Head of caudate nucleus (tissue), 42 donors: ENCODE measurements around the gene NRARP.

ENCODE experiments used
- DNase-seq, 42 donors: peaks; one replicate each; pipeline versions ENCODE4 v3.0.0 to v3.0.0-alpha.2; 2020 to 2021; ENCODE audit warnings: mixed read lengths in 7 of 42
- intact Hi-C: fragments of 100-400 bp; cut with DNase I; formaldehyde crosslinking; loops from one replicate; pipeline ENCODE4 v1.15.0; 2022

Gene NRARP

DNA sequence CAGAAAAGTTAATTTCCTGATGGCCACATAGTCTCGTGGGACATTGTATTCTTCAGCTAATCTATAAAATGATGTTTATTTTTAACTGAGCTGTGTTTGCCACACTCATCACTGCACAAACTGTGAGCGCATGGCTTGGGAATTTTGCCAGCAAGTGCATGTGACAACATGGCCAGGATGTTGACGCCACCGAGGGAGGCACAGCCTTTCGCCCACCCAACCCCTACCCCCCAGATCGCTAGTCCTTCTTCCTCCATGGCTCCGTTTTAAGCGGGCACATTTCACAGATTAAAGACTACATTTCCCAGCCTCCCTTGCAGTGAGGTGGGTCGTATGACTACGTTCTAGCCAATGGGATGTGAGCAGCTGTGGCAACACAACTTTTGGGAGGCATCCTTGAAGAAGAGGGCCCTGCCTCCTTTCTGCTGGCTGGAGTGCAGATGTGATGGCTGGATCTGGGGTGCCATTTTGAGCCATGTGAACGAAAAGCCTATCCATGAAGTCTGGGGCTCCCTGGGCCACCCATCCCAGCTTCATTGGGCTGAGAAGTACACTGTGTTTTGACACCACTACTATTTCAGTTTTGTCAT, 7.9 kb downstream of the NRARP start:
- no peak for DNase-seq
- intact Hi-C loops, result loop anchor here (10.0 kb wide), 1 partner anchor 231 kb away; no protein-coding TSS in a partner anchor

- no peak for DNase-seq
These were observed 8.5 kb downstream of the NRARP start for GRCh38 chr9:137293482-137294090.

DNA sequence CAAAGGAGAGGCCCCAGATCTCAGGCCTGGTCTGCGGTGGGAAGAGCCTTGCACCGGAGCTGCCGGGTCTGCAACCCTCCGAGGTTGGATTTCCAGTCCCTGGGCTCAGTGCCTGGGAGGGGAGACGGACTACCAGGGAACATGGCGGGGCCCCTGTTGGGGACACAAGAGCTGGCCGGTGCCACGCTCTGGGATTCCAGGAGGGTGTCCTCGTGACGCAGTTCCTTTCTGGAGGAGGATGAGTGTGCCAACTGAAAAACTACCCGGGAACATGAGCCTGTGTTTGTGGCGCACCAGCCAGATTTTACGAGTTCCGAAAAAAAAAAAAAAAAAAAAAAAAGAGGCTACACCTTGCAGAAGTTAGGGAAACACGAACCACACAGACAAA, 9.0 kb downstream of the NRARP start:
- intact Hi-C loops, result loop anchor here (10.0 kb wide), 1 partner anchor 232 kb away; no protein-coding TSS in a partner anchor

More at GRCh38 chr9:137293482-137294090, 8.5 kb downstream of the NRARP start:
- intact Hi-C loops, result loop anchor here (10.0 kb wide), 1 partner anchor 231 kb away; no protein-coding TSS in a partner anchor

DNA sequence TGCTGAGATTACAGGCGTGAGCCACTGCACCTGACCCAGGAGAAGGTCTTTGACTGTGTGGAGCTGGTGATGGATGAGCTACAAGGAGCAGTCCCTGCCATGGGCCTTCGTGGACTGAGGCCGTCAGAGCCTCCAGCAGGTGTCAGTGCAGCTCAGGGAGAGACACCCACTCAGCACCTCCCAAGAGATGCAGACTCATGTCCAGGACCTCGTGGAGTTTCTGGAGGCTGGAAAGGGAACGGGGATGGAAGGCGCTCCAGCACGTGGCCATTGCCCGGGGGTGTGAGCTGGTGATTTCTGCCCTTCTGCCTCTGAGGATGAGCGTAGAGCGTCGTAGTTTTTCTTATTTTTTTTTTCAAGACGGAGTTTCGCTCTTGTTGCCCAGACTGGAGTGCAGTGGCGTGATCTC, 15.1 kb downstream of the NRARP start:
- DNase-seq, result peak in 10 of 42 donors; percentile 26 to 65 (median 47)
- intact Hi-C loops, result no loop called here

More for the DNA sequence above, 9.0 kb downstream of the NRARP start:
- peak in 1 of 42 donors; percentile 51 for DNase-seq

- DNase-seq, result no peak
- intact Hi-C loops, result no loop called here
These were observed 20.5 kb downstream of the NRARP start for GRCh38 chr9:137281345-137282116.

- DNase-seq, result no peak
These were observed 21.4 kb downstream of the NRARP start for GRCh38 chr9:137280474-137281344.

DNA sequence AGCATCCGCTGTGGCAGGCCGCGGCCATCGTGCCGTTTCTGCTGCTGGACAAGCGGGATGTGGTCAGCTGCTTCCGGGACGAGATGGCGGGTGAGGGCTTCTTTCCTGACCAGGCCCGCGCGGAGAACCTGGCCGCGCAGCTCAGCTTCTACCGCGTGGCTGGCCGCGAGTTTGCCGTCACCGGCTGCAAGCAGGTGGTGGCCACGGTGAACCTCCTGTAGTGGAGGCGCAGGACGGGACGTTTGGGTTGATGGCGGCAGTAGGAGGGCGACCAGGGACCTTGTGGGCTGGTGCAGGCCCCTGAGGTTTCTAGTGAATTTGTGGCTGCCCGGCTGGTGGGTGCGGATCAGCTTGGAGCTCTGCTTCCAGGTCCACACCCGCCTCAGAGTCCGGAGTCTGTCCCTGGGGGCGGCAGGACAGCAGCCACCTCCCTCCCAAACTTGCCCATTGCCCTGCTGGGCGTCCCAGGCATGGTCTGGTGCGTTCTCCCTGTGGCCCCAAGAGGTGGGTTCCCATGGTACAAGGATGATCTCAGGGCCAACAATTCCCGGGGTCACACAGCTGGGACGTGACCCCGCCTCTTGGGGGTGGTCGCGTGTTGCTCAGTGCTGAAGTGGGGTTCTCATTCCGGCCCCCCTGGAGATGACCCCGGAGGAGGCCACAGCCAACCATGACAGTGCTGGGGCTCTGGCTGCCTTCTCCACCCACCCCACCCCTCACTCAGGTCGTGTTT, 22.2 kb downstream of the NRARP start:
- intact Hi-C loops, result no loop called here
- no peak for DNase-seq

More at GRCh38 chr9:137280474-137281344, 21.4 kb downstream of the NRARP start:
- intact Hi-C loops, result no loop called here

DNA sequence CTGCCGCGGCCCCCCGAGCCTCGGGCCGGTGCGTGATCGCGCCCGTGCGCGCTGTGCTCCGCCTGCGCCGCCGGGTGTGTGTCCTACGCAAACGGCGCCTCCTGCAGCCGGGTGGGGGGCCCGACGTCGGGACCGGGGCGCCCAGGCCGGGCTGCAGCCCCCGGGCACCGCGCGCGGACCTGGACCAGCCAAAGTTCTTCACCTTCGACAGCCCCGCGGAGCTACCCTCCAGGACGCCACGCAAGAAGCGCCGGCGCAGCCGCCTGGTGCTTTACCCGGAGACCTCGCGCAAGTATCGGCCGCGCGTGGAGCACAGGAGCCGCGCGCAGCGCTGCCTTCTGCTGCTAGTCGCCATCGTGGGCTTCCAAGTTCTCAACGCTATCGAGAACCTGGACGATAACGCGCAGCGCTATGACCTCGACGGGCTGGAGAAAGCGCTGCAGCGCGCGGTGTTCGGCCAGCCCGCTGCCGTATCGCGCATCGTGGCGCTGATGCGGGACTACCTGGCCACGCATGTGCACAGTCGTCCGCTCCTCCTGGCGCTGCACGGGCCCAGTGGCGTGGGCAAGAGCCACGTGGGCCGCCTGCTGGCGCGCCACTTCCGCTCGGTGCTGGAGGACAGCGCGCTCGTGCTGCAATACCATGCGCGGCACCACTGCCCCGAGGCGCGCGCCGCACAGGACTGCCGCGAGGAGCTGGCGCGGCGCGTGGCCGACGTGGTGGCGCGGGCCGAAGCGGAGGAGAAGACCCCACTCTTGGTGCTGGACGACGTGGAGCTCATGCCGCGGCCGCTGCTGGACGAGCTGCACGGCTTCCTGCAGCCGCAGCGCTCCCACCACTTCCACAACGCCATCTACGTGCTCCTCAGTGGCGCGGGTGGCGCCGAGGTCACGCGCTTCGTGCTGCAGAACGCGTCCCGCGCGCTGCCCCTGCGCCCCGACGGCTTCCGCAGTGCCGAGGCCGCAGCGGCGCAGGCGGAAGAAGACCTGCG, 23.1 kb downstream of the NRARP start:
- intact Hi-C loops, result no loop called here
- DNase-seq, result no peak

DNA sequence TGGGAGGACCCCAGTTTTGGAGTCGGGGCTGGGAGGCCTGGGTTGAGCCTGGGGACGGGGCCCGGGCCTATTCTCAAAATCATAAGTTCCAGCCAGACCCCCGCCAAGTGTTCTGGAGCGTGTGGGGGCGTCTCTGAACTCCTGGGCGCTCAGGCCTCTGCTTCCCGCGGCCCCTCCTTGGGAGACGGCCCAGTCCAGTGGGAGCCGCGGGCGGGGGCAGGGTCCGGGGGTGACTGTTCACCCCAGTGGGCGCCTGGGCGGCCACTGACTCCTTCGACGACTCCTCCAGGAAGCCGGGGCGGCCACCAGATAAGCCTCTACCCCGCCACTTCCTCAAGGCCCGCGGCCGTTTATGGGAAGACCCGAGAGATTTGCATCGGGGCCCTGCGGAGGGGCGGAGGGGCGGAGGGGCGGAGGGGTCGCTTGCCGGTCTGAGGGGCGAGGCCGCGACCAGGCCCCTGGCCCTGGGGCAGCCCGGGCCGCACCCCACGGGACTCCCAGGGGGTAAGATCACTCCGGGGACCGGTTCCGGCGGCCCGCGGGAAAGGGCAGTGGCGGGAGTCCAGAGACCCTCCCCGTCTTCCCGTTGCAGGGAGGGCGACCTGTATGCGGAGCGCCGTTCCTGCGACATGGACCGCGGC, 23.9 kb downstream of the NRARP start:
- intact Hi-C loops, result no loop called here
- no peak for DNase-seq

- DNase-seq, result peak in 33 of 42 donors; percentile 16 to 70 (median 52)
- intact Hi-C loops, result no loop called here
These were observed 24.6 kb downstream of the NRARP start, which contains the start of gene TOR4A for GRCh38 chr9:137277329-137278041. TSS of gene TOR4A (plus strand) at chr9:137277726. CDS start at chr9:137278690, 964 bp downstream.

- peak in 10 of 42 donors; percentile 21 to 63 (median 36) for DNase-seq
- intact Hi-C loops, result no loop called here
These were observed 25.4 kb downstream of the NRARP start for GRCh38 chr9:137276473-137277328.

DNA sequence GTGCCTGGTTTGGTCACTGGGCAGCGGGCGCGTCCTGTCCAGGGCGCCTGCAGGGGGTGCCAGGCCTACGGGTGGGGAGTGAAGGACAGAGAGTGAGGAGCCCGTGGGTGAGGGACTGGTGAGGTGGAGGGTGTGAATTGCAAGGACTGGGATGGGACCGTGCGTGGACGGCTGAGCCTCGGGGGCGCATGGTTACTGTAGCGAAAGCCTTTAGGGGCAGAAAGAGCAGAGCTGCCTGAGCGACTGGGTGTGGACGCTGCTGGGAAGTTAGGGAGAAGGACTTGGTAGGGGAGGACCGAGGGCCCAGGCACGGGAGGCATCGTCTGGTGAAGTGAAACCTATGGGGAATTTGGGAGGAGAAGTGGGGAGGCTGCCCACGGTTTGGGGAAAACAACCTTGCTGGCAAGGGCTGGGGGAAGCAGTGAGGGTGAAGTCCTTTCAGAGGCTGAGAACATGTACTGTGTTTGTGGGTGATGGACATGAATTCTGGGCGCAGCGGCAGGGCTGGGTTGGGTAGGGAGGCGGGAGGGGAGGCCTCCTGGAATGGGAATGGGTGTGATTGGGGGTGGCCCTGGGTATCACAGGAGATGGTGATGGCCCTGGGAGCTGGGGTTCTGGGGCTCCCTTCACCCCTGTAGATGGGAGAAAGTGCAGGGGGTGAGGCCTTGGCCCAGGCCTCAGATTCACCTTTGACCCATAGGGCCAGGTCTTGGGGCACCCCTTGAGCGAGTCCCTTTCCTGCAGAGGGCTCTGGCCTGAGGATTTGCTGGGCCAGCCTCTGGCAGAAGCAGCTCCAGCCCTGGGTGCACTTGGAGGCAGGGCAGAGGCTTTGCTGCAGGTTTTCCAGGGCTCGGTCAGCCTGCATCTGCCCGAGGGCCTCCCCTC, 26.2 kb downstream of the NRARP start:
- DNase-seq, result no peak
- intact Hi-C loops, result no loop called here

DNA sequence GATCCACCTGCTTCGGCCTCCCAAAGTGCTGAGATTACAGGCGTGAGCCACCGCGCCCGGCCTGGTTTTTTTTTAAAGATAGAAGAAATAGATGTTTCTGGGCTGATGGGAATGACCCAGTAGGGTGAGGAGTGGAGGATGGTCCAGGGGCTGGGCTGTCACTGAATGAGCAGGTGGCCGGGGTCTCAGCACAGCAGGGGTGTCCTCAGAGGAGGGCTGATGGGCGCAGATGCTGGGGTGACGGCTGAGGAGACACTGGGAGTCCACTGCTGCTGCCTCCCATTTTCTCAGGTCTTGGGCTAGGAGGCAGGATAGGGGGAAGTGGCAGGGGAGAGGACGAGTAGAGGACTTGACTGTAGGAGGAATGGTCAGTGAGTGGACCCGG, 26.9 kb downstream of the NRARP start:
- intact Hi-C loops, result no loop called here
- no peak for DNase-seq
